ENCODE data around the gene GSC2. TPM values are rescaled to one million over a fixed set of nuclear protein-coding genes. Genes with fewer than 3 reads are reported as not detected.

Gene GSC2
- total and polyA plus RNA-seq, 9 of the 15 experiments (the other 6 are each of a cell fraction or from before 2014, with no cell fraction given) = not detected

GRCh38 chr22:19128946-19129727, 21.0 kb downstream of the GSC2 start (continued):
- TF ChIP-seq ZBTB40 (IDR thresholded peaks at IDR 0.05) (no peak), ZBTB40 (CRISPR knock-in tag; IDR thresholded peaks at IDR 0.05) (peak; percentile 32; the same call in 1 of the 2 replicates), ESRRB (CRISPR knock-in tag; IDR thresholded peaks at IDR 0.05; ENCODE audit: borderline replicate concordance) (no peak), CBX5 (IDR thresholded peaks at IDR 0.05; ENCODE audit: borderline replicate concordance, low read depth) (no peak), ZNF23 (CRISPR knock-in tag; IDR thresholded peaks at IDR 0.05) (no peak), ATF1 (CRISPR knock-in tag; IDR thresholded peaks at IDR 0.05) (no peak), ATF1 (tag; IDR thresholded peaks at IDR 0.05) (no peak), ZNF354B (CRISPR knock-in tag; IDR thresholded peaks at IDR 0.05) (no peak), USF1 (CRISPR knock-in tag; IDR thresholded peaks at IDR 0.05) (no peak), SPI1 (IDR thresholded peaks at IDR 0.05; ENCODE audit: borderline replicate concordance, low read depth, low read length) (peak; percentile 81), ZBTB7A (IDR thresholded peaks at IDR 0.05; ENCODE audit: borderline replicate concordance, control insufficient read depth, low read depth, low read length) (no peak), NELFE (IDR thresholded peaks at IDR 0.05; ENCODE audit: insufficient read depth, insufficient read length) (no peak), NCOA2 (IDR thresholded peaks at IDR 0.05; ENCODE audit: partially characterized antibody in 2 of 2) (no peak), MBD2 (IDR thresholded peaks at IDR 0.05; ENCODE audit: borderline replicate concordance, low read depth) (0 out of 2 replicates have a peak, but pooled peaks have one; percentile 29), CHD1 (IDR thresholded peaks at IDR 0.05; ENCODE audit: low read length) (no peak), MCM3 (IDR thresholded peaks at IDR 0.05) (peak; percentile 26; the same call in 1 of the 2 replicates), E2F3 (CRISPR knock-in tag; IDR thresholded peaks at IDR 0.05) (no peak), GATAD2A (IDR thresholded peaks at IDR 0.05) (no peak)
- TF ChIP-seq, protein P1, sequence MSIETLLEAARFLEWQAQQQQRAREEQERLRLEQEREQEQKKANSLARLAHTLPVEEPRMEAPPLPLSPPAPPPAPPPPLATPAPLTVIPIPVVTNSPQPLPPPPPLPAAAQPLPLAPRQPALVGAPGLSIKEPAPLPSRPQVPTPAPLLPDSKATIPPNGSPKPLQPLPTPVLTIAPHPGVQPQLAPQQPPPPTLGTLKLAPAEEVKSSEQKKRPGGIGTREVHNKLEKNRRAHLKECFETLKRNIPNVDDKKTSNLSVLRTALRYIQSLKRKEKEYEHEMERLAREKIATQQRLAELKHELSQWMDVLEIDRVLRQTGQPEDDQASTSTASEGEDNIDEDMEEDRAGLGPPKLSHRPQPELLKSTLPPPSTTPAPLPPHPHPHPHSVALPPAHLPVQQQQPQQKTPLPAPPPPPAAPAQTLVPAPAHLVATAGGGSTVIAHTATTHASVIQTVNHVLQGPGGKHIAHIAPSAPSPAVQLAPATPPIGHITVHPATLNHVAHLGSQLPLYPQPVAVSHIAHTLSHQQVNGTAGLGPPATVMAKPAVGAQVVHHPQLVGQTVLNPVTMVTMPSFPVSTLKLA (conservative IDR thresholded peaks at IDR 0.05) = no peak

Measured in K562 (cell line).